Fibroblast of mammary gland (primary cell): ENCODE results near the gene CDKN1B.

ENCODE experiments used
- DNase-seq: peaks from one replicate; pipeline ENCODE4 v3.0.0-alpha.2; 2010; ENCODE audit warnings: low read depth
- H3K4me3 ChIP-seq: 2 replicates; pipeline ENCODE4 v1.5.1; 2011; ENCODE audit warnings: low read depth, mild to moderate bottlenecking, low read length, moderate library complexity; ENCODE audit not compliant: control insufficient read depth
- TF ChIP-seq, protein P1 (sequence below): conservative IDR thresholded peaks from 2 replicates; pipeline ENCODE4 v1.5.1; 2011; ENCODE audit warnings: low read depth, low read length, inconsistent platforms; ENCODE audit not compliant: control insufficient read depth, insufficient read depth

The CDKN1B gene

GRCh38 chr12:12725956-12726554 is 8.9 kb downstream of the CDKN1B start:
- peak overlapping the region; percentile 85 for H3K4me3 ChIP-seq
- TF ChIP-seq, protein P1, sequence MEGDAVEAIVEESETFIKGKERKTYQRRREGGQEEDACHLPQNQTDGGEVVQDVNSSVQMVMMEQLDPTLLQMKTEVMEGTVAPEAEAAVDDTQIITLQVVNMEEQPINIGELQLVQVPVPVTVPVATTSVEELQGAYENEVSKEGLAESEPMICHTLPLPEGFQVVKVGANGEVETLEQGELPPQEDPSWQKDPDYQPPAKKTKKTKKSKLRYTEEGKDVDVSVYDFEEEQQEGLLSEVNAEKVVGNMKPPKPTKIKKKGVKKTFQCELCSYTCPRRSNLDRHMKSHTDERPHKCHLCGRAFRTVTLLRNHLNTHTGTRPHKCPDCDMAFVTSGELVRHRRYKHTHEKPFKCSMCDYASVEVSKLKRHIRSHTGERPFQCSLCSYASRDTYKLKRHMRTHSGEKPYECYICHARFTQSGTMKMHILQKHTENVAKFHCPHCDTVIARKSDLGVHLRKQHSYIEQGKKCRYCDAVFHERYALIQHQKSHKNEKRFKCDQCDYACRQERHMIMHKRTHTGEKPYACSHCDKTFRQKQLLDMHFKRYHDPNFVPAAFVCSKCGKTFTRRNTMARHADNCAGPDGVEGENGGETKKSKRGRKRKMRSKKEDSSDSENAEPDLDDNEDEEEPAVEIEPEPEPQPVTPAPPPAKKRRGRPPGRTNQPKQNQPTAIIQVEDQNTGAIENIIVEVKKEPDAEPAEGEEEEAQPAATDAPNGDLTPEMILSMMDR: no peak
- DNase-seq: no peak

DNA sequence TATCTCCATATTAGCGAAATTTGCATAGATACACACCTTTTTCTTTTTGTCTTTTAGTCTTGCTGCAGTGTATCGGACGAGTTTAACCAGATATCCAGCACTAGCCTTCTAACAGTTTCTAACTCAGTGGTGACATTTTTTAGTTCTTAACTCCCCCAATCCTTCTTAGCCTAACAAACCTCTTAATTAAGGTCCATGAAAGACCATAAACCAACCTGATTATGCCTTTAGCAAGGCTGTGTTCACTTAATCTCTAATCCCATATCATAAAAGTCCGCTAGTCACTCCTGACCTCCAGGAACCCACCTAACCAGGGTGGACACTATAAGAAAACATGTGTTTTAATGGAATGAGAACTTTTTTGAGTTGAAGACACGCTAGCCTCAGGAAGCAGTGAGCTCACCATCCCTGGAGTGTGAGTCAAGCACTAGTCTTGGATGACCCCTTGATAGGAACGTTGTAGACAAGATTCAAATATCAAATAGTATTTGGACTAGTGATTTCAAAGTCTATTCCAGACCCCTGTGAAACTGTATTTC is 9.5 kb downstream of the CDKN1B start:
- TF ChIP-seq, protein P1: no peak
- peak; percentile 91 for DNase-seq
- peak overlapping the region; percentile 85 for H3K4me3 ChIP-seq

DNA sequence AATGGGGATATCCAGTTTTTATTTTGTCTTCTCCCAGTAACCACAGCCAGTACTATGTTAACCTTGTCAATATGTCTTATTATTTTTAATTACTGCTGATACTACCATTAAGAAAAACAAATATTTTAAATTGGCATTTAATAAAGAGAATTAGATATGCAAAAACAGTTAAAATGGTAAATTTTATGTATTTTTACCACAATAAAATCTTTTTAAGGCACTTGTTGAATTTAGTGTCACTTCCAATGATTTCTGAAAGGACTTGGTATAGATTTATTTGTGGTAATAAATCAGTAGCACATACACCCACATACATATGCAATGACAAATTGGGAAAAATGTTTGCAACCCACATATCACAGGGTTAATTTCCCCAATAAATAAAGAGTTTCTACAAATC is 14.0 kb downstream of the CDKN1B start:
- DNase-seq: no peak
- TF ChIP-seq, protein P1: no peak
- H3K4me3 ChIP-seq: no peak overlapping the region

DNA sequence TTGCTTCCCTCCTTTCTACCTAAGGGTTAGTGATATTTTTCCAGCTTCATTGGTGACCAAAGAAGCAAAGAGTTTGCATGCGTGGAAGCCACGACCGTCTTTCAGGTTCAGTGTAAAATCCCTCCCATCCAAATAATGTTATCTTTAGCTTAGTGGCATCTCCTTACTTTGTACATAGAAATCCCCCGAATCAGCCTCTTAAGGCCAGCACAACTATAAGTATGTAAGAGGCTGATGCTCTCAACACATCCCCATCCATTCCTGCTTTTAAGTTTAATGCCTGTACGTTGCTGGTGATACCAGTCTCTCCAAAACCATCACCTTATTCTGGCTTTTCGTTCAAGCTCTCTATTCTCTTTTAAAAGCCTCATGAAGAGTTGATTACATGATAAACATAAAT is 14.6 kb downstream of the CDKN1B start:
- TF ChIP-seq, protein P1: no peak
- H3K4me3 ChIP-seq: no peak overlapping the region
- DNase-seq: no peak

GRCh38 chr12:12733118-12733517 is 15.9 kb downstream of the CDKN1B start:
- no peak overlapping the region for H3K4me3 ChIP-seq
- TF ChIP-seq, protein P1: no peak
- DNase-seq: no peak

- no peak overlapping the region for H3K4me3 ChIP-seq
- DNase-seq: peak; percentile 82
- TF ChIP-seq, protein P1: no peak
Observed at GRCh38 chr12:12734054-12734453, 16.9 kb downstream of the CDKN1B start.

DNA sequence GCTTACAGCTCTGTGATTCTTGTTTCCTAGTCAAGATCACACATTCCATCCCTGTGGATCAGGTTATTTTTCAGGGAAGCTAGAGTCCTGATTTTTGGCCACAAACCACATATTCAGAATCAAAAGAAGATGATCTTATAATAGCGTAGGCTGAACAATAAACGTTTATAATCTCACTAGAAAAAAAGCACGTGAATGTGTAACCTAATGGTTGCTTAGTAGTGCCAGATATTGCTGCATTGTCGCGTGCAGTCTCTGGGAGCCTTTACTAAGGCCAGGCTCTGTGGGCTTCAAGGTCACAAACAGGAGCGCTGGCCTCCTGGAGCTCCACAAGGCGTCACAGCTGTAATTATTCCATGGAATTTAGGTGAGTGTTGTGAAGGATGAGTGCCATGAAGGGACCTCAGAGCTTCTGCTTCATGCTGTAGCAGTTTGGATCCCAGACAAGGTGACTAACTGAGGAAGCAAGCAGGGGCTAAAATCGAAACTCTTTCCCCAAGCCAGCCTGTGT is 17.4 kb downstream of the CDKN1B start:
- DNase-seq: peak; percentile 73
- H3K4me3 ChIP-seq: no peak overlapping the region
- TF ChIP-seq, protein P1: no peak
